ENCODE measurements around the gene MAP1A.

MAP1A gene

GRCh38 chr15:43487271-43487895, 30.0 kb upstream of the MAP1A start:
- H3K4me3 ChIP-seq (ENCODE audit: low read depth, low read length) = no peak overlapping the region
- no peak for TF ChIP-seq CTCF (IDR thresholded peaks at IDR 0.05; ENCODE audit: borderline replicate concordance, insufficient read depth, low read depth, low read length)

GRCh38 chr15:43488790-43489189, 28.6 kb upstream of the MAP1A start:
- H3K4me3 ChIP-seq (ENCODE audit: low read depth, low read length) = no peak overlapping the region

GRCh38 chr15:43489191-43489590, 28.2 kb upstream of the MAP1A start:
- TF ChIP-seq CTCF (IDR thresholded peaks at IDR 0.05; ENCODE audit: borderline replicate concordance, insufficient read depth, low read depth, low read length) = no peak

More at GRCh38 chr15:43488790-43489189, 28.6 kb upstream of the MAP1A start:
- no peak for TF ChIP-seq CTCF (IDR thresholded peaks at IDR 0.05; ENCODE audit: borderline replicate concordance, insufficient read depth, low read depth, low read length)

GRCh38 chr15:43492266-43492665, 25.1 kb upstream of the MAP1A start:
- no peak for TF ChIP-seq CTCF (IDR thresholded peaks at IDR 0.05; ENCODE audit: borderline replicate concordance, insufficient read depth, low read depth, low read length)
- H3K4me3 ChIP-seq (ENCODE audit: low read depth, low read length) = peak overlapping the region; percentile 85

More at GRCh38 chr15:43489191-43489590, 28.2 kb upstream of the MAP1A start:
- H3K4me3 ChIP-seq (ENCODE audit: low read depth, low read length) = no peak overlapping the region

- peak within 1 kb of the TSS; percentile 85 for H3K4me3 ChIP-seq (ENCODE audit: low read depth, low read length)
- TF ChIP-seq CTCF (IDR thresholded peaks at IDR 0.05; ENCODE audit: borderline replicate concordance, insufficient read depth, low read depth, low read length) = no peak
Measured at GRCh38 chr15:43492673-43493601, 24.5 kb upstream of the MAP1A start, which contains the start of gene TP53BP1. TSS of gene TP53BP1 (minus strand) at chr15:43493156. CDS start at chr15:43493043, 113 bp downstream.

- no peak overlapping the region for H3K4me3 ChIP-seq (ENCODE audit: low read depth, low read length)
- no peak for TF ChIP-seq CTCF (IDR thresholded peaks at IDR 0.05; ENCODE audit: borderline replicate concordance, insufficient read depth, low read depth, low read length)
Measured at GRCh38 chr15:43493703-43494472, 23.5 kb upstream of the MAP1A start.

All from GM12875 (cell line).